GM13977 (cell line): Measurements from ENCODE around the gene SAMD14.

Experiments
- DNase-seq: peaks from one replicate; pipeline ENCODE4 v3.0.0; 2012; ENCODE audit warnings: low spot score
- CTCF ChIP-seq: IDR thresholded peaks from 2 replicates; pipeline ENCODE4 v1.5.1; 2012; ENCODE audit warnings: mild to moderate bottlenecking, control low read depth; ENCODE audit not compliant: insufficient read depth; ENCODE audit errors: extremely low read depth, missing control alignments
- in situ Hi-C: fragments of 300-500 bp; cut with MboI; formaldehyde crosslinking; loops from one replicate; pipeline ENCODE4 v1.12.0; 2022; ENCODE audit warnings: low sequenced_read_pairs, low pct_unique_long_range_greater_than_20kb, mixed read lengths, inconsistent platforms; ENCODE audit not compliant: unreplicated experiment

Gene SAMD14

DNA sequence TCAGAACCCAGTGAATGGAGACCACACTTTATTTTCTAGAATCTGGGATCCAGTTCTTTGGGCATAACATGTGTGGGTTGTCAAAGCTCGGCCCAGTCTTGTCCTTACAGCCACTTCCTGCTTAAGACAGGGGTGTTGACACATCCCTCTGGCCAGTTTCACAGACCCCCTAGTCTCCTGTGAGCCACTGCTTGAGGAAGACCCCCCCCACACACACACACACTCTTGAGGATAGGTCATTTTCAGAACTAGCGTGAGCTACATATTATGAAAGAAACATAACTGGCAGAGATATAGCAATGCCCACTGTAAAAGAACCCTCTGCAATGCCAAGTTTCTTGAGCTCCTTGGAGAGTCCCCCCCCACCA lies 38.1 kb downstream of the SAMD14 start:
- in situ Hi-C loops, result loop anchor here (5.0 kb wide), 1 partner anchor 65 kb away; no protein-coding TSS in a partner anchor
- no peak for TF ChIP-seq CTCF
- DNase-seq, result no peak

GRCh38 chr17:50090971-50091917 lies 38.7 kb downstream of the SAMD14 start:
- in situ Hi-C loops, result loop anchor here (5.0 kb wide), 1 partner anchor 64 kb away; no protein-coding TSS in a partner anchor
- no peak for DNase-seq

DNA sequence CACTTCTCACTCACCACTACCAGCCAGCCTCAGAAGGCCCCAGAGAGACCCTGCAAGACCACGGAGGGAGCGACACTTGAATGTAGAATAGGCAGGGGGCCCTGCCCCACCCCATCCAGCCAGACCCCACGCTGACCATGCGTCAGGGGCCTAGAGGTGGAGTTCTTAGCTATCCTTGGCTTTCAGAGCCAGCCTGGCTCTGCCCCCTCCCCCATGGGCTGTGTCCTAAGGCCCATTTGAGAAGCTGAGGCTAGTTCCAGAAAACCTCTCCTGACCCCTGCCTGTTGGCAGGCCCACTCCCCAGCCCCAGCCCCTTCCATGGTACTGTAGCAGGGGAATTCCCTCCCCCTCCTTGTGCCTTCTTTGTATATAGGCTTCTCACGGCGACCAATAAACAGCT lies 39.9 kb downstream of the SAMD14 start:
- no peak for DNase-seq
- in situ Hi-C loops, result loop anchor here (5.0 kb wide), 1 partner anchor 63 kb away; no protein-coding TSS in a partner anchor

More at GRCh38 chr17:50090971-50091917, 38.7 kb downstream of the SAMD14 start:
- no peak for TF ChIP-seq CTCF

GRCh38 chr17:50088952-50089825 lies 40.8 kb downstream of the SAMD14 start:
- no peak for TF ChIP-seq CTCF
- DNase-seq, result no peak
- in situ Hi-C loops, result no loop called here

More for the DNA sequence above, 39.9 kb downstream of the SAMD14 start:
- TF ChIP-seq CTCF, result no peak

GRCh38 chr17:50087912-50088405 lies 42.0 kb downstream of the SAMD14 start:
- in situ Hi-C loops, result no loop called here
- TF ChIP-seq CTCF, result no peak
- no peak for DNase-seq

GRCh38 chr17:50087246-50087911 lies 42.6 kb downstream of the SAMD14 start:
- DNase-seq, result peak; percentile 91
- in situ Hi-C loops, result no loop called here
- TF ChIP-seq CTCF, result peak; percentile 99
